HepG2 (cell line): ENCODE data around the gene IGF2BP1. TPM values are rescaled to one million over a fixed set of nuclear protein-coding genes. Genes with fewer than 3 reads are reported as not detected.
A peak's percentile ranks its signal among the peaks of the same experiment; 100 is the strongest.

Experiments
- ATRX ChIP-seq: sonication (generic); formaldehyde crosslinking; IDR thresholded peaks from 2 replicates; pipeline ENCODE4 v1.4.0; 2020; ENCODE audit warnings: missing genetic modification reagents, borderline replicate concordance
- DNMT3B ChIP-seq: conservative IDR thresholded peaks from 2 replicates; pipeline ENCODE4 v1.6.1; 2016; ENCODE audit warnings: missing biosample characterization, control low read depth
- EZH2 ChIP-seq: conservative IDR thresholded peaks from 2 replicates; pipeline ENCODE4 v1.6.1; 2012; ENCODE audit warnings: mild to moderate bottlenecking, low read depth, low read length, moderate library complexity
- GFI1 ChIP-seq: sonication (generic); formaldehyde crosslinking; IDR thresholded peaks from 2 replicates; pipeline ENCODE4 v1.5.0; 2020; ENCODE audit warnings: missing genetic modification reagents, mild to moderate bottlenecking, borderline replicate concordance
- KAT8 ChIP-seq: IDR thresholded peaks from 2 replicates; pipeline ENCODE4 v1.6.1; 2016; ENCODE audit warnings: missing genetic modification reagents, missing compliant biosample characterization
- KDM5A ChIP-seq: fragments of 200-600 bp; sonication (generic); IDR thresholded peaks from 2 replicates; pipeline ENCODE4 v1.7.0; 2018; ENCODE audit warnings: antibody characterized with exemption, mild to moderate bottlenecking, low read length, borderline replicate concordance
- NCOA1 ChIP-seq: sonication (generic); formaldehyde crosslinking; IDR thresholded peaks from 2 replicates; pipeline ENCODE4 v1.9.0; 2021; ENCODE audit warnings: missing genetic modification reagents
- SAFB2 ChIP-seq: sonication (generic); formaldehyde crosslinking; IDR thresholded peaks from 2 replicates; pipeline ENCODE4 v1.5.1; 2020; ENCODE audit warnings: missing genetic modification reagents, low read depth, mild to moderate bottlenecking, borderline replicate concordance
- TBX2 ChIP-seq: sonication (generic); formaldehyde crosslinking; IDR thresholded peaks from 2 replicates; pipeline ENCODE4 v1.5.0; 2020; ENCODE audit warnings: missing genetic modification reagents, mild to moderate bottlenecking, borderline replicate concordance
- ZBTB40 ChIP-seq, 2 experiments: fragments of 450-650 bp in 1 of 2; sonication (generic) in 1 of 2; formaldehyde crosslinking in 1 of 2; IDR thresholded peaks; 2 replicates each; pipeline versions ENCODE4 v1.6.1 to v1.8.0; 2016 to 2022; ENCODE audit warnings: antibody characterized with exemption in 1 of 2, mild to moderate bottlenecking in 1 of 2, missing genetic modification reagents in 1 of 2
- ZMAT3 ChIP-seq: sonication (generic); formaldehyde crosslinking; conservative IDR thresholded peaks from 2 replicates; pipeline ENCODE4 v1.7.0; 2021; ENCODE audit warnings: missing genetic modification reagents
- ZNF354B ChIP-seq: sonication (generic); formaldehyde crosslinking; IDR thresholded peaks from 2 replicates; pipeline ENCODE4 v1.8.0; 2022; ENCODE audit warnings: mild to moderate bottlenecking, missing genetic modification reagents
- ZNF512 ChIP-seq: sonication (generic); formaldehyde crosslinking; IDR thresholded peaks from 2 replicates; pipeline ENCODE4 v1.4.0; 2020; ENCODE audit warnings: mild to moderate bottlenecking, missing genetic modification reagents
- polyA plus RNA-seq, 8 experiments: library from polyadenylated mRNA; depleted of rRNA in 3 of 8; stranded (reverse) in 7 of 8; unstranded in 1 of 8; fragments of >200 nt; fragmentation: Illumina TruSeq in 4 of 8; extraction: Trizol in 4 of 8; gene quantifications; 2 replicates each; pipeline versions ENCODE4 v1.2.1 to v1.2.3, GENCODE V29; 2011 to 2016; ENCODE audit warnings: low read depth in 4 of 8, missing spikeins in 1 of 8, mixed read lengths in 1 of 8; ENCODE audit not compliant: insufficient read depth in 1 of 8
- total RNA-seq, 5 experiments: library from RNA; depleted of rRNA; stranded (reverse); fragments of >200 nt; fragmentation: Illumina TruSeq; extraction: Trizol; gene quantifications; 2 replicates each; pipeline ENCODE4 v1.2.3, GENCODE V29; 2016; ENCODE audit warnings: low read depth in 1 of 5
- TF ChIP-seq, protein P1 (sequence below): sonication (generic); formaldehyde crosslinking; IDR thresholded peaks from 2 replicates; pipeline ENCODE4 v1.4.0; 2020; ENCODE audit warnings: mild to moderate bottlenecking, low read depth, missing genetic modification reagents
- TF ChIP-seq, protein P2 (sequence below): sonication (generic); formaldehyde crosslinking; IDR thresholded peaks from 2 replicates; pipeline ENCODE4 v1.8.0; 2022; ENCODE audit warnings: missing genetic modification reagents, low read depth, mild to moderate bottlenecking, borderline replicate concordance

IGF2BP1 gene
- total and polyA plus RNA-seq, 2 of the 13 experiments (the other 11 are each of a cell fraction or from before 2014, with no cell fraction given), result 29.7 to 75.1 TPM

- TF ChIP-seq SAFB2 (no peak), KAT8 (no peak), ZNF354B (CRISPR knock-in tag) (no peak), GFI1 (CRISPR knock-in tag) (no peak), EZH2 (no peak), DNMT3B (CRISPR knock-in tag) (no peak), ZMAT3 (CRISPR knock-in tag) (peak; percentile 59; the same call in 1 of the 2 replicates), NCOA1 (CRISPR knock-in tag) (peak; percentile 53; the same call in 1 of the 2 replicates), ZBTB40 (IDR thresholded peaks at IDR 0.05) (no peak), ZBTB40 (CRISPR knock-in tag; IDR thresholded peaks at IDR 0.05) (no peak), KDM5A (no peak), ZNF512 (no peak), TBX2 (CRISPR knock-in tag) (0 out of 2 replicates have a peak, but pooled peaks have one; percentile 34), ATRX (CRISPR knock-in tag) (no peak)
- TF ChIP-seq, protein P1, sequence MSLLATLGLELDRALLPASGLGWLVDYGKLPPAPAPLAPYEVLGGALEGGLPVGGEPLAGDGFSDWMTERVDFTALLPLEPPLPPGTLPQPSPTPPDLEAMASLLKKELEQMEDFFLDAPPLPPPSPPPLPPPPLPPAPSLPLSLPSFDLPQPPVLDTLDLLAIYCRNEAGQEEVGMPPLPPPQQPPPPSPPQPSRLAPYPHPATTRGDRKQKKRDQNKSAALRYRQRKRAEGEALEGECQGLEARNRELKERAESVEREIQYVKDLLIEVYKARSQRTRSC (CRISPR knock-in tag), result no peak
- TF ChIP-seq, protein P2, sequence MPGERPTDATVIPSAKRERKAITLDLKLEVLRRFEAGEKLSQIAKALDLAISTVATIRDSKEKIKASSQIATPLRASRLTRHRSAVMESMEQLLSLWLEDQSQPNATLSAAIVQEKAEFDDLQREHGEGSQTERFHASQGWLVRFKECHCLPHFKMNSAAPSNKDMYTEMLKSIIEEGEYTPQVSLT, result no peak
Measured at GRCh38 chr17:48997103-48997826, at the start of gene IGF2BP1 (continued).
